GM21529 (cell line): ENCODE measurements around the gene ADM2.
A peak's percentile ranks its signal among the peaks of the same experiment; 100 is the strongest.
"Not testable (repeated sequence)": the region's sequence is repeated elsewhere in the genome, so short reads cannot be mapped to it uniquely, and the experiment has no call there.

ENCODE experiments used
- ATAC-seq: cut with Tn5 transposase; IDR thresholded peaks from one replicate; pipeline ENCODE4 v1.9.1; 2021; ENCODE audit not compliant: unreplicated experiment

ADM2 gene

DNA sequence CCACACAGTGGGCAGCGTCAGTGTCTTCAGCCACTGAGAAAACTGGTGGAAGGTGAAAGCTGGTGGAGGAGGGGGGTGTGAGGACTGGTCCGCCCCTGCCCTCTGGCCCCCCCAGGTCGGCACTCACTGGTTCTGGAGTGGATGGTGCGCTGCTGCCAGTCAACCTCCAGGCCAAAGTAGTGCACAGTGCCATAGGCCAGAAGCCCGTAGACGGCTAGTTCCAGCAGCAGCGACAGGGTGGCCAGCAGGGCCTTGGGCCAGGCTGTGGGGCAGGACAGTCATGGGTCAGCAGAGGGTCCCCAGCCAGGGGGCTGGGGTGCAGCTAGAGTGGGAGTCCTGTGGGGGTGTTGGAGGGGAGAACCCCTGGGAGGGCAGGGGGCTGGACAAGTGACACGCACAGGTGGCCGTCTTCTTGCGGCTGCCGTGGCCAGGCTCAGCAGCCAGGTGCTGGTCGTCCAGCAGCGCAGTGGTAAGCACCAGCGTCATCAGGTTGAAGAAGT, 24.0 kb downstream of the ADM2 start:
- ATAC-seq = no peak

DNA sequence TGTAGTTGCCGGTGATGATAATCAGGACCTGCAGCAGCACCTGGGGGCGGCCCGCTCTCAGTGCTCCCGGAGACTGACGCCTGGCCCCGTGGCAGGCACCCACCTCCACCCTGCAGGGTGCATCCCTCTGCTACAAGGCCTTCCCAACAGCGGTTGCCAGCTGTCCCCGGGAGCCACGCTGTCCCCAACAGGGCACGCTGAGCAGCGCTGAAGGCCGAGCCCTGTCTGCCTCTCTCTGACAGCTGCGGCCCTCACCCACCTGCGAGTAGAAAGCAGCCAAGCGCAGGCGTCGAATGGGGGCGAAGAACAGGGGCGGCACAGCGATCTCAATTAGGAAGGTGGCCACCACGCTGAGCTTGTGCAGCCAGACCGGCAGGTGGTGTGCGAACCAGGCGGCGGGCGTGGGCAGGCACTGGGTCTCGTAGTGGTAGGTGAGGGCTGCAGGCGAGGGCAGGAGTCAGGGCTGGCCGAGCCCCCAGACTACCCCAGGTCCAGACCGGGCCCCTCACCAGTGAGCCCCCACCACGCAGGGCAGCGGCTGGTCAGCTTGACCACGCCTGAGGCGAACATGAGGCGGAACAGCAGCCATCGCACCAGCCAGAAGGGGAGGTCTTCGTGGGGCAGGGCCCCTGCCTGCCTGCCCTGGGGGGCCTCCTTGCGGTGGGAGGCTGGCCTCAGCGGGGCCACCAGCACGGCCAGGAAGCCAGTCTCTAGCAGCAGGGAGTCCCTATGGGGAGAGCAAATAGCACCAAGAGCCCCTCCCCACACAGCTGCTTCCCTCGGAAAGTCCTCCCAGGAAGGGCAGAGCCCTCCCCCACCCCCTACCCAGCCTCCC, 24.6 kb downstream of the ADM2 start:
- no peak for ATAC-seq

DNA sequence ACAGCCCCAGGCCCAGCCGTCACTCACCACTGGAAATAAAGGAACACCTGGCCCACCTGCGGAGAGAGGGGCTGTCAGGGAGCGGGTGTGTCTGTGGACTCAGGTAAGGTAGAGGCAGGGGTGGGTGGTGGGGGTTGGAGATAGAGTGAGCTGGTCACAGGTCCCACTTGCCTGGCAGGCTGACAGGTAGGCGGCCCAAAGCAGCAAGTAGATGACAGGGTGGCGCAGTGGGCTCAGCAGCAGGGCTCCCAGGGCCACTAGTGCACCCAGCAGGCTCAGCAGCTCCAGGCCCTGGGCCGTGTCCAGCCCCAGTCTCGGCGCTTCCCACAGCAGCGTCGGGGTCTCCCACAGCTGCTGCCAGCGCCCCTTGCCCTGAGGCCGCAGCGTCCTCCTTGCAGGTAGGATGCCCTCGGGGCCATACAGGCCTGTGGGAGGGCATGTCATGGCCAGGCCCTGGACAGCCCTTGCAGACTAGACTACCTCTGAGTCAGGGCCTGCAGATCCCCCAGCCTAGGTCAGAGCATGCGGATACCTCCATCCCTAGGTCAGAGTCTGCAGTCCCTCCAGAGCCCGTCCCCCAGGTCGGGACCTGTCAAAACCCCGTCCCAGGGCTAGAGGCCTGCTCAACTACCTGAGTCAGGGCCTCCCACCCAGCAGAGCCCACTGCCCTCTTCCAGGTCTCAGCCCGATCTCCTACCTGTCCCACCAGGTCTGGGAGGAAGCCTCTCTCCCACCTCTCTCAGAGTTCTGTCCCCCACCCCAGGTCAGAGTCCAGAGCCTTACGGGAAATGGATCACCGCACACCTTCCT, 25.5 kb downstream of the ADM2 start:
- ATAC-seq = no peak

DNA sequence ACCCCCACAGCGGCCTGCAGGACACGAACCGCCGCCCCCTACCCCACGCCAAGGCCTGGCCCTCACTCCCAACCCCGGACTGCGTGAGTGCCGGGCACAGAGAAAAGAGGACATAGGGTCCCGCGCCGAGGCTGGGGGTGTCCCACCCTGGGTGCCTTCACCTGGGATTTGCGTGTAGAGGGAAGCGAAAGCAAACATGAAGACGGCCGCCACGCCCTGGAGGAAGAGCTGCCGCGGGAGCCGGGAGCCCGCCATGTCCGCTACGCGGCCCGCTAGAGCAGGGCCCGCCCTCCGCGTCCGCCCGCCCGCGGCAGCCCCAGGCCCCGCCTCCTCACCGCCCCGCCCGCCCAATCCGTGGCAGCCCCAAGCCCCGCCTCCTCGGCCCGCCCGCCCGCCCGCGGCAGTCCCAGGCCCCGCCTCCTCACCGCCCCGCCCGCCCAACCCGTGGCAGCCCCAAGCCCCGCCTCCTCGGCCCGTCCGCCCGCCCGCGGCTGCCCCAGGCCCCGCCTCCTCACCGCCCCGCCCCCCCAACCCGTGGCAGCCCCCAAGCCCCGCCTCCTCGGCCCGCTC, 26.2 kb downstream of the ADM2 start, which contains the start of gene LMF2:
Gene LMF2, minus strand, starts transcription at position 282 of the 570 bp plus-strand sequence. Its CDS starts 27 bp downstream, at position 255.
- peak; percentile 55 for ATAC-seq

DNA sequence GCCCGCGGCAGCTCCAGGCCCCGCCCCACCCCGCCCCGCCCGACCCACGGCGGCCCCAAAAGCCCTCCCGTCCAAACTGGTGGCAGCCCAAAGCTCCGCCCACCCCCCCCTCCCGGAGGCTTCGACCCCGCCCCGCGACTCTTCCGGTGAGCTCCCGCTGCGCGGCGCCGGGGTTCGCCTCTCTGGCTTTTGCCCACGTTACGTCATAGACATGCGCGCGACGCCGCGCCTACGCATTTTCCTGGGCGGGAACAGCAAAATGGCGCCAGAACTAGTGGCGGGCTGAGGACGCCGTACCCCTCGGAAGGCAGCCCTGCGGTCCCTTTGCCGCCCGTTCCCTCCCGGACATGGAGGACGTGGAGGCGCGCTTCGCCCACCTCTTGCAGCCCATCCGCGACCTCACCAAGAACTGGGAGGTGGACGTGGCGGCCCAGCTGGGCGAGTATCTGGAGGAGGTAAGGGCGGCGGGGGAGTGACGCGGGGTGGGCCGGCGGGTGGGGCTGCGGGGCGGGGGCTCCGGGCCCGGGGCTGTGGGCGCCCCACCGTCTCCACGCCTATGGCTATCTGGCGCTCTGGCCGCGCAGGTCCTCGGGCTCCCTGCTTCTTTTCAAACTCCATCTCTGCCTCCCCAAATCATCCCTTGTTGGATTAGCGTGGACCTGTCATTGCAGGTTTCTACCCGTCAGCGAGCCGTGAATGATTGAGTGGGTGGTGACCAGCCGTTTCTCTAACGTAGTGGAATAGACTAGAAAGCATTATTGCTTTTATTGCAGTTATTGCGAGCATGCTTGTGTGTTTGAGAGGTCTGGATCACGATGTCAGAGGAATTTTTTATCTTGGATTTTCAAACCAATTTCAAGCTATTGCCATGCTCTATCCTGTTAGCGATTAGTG, 26.9 kb downstream of the ADM2 start, which contains the start of gene NCAPH2:
Gene NCAPH2, plus strand, starts transcription at position 234 of the 894 bp plus-strand sequence. Its CDS starts 114 bp downstream, at position 348.
- peak; percentile 58 for ATAC-seq

DNA sequence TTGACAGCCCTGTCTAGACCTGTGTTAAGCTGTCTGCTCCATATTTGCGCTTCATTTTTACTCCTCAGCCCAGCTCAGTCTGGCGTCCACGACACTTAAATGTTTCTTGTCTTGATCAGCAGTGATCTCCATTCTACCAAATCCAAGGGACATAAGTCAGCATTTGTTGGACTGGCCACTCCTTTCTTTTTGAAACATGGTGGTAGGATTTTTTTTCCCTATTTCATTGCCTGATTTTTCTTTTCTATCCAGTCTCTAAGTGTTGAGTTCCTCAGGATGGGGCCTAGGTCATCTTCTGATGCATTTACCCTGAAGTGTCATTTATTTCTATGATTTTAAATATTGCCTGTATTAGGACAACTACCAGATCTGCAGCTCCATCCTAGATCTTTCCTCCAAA, 27.6 kb downstream of the ADM2 start:
- ATAC-seq = no peak

DNA sequence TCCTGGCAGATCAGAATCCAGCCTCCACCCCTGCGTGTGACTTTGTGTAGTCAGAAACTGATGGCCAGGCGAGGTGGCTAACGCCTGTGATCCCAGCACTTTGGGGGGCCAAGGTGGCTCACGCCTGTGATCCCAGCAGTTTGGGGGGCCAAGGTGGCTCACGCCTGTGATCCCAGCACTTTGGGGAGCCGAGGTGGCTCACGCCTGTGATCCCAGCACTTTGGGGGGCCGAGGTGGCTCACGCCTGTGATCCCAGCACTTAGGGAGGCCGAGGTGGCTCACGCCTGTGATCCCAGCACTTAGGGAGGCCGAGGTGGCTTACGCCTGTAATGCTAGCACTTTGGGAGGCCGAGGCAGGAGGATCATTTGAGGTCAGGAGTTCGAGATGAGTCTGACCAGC, 31.8 kb downstream of the ADM2 start:
- no peak for ATAC-seq

DNA sequence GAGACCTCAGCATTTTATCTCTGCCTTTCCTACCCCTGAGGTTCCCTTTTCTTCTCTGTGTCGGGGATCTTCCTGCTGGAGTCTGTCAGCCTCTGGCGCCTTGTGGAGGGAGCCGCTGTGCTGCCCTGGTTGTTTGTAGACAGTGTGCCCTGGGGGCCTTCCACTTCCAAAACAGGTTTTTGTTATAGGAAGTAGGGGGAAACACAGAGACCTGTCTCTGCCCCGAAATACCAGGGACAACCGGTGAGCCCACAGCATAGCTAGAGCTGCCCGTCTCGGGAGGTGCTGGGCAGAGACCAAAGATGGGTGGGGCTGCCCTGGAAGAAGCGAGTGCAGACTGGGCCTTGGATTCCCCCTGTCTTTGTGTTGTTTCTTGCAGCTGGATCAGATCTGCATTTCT, 34.7 kb downstream of the ADM2 start:
- ATAC-seq = no peak

DNA sequence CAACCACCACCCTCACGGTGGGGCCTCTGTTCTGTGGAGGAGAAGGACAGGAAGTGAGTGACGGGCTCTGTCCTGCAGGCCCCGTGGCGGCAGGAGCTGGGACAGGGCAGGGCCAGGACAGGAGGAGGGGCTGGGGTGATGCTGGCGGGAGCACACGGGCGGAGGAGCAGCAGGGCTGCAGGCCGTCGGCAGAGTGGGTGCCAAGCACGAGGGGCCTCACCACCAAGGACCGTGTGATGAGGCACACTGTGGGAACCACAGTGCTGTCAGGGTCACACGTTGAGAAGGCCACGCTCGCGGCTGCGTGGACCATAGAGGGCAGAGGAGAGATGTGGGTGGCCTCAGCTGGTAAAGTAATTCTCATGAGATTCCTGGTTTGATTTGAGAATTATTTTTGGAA, 35.5 kb downstream of the ADM2 start:
- ATAC-seq = no peak

DNA sequence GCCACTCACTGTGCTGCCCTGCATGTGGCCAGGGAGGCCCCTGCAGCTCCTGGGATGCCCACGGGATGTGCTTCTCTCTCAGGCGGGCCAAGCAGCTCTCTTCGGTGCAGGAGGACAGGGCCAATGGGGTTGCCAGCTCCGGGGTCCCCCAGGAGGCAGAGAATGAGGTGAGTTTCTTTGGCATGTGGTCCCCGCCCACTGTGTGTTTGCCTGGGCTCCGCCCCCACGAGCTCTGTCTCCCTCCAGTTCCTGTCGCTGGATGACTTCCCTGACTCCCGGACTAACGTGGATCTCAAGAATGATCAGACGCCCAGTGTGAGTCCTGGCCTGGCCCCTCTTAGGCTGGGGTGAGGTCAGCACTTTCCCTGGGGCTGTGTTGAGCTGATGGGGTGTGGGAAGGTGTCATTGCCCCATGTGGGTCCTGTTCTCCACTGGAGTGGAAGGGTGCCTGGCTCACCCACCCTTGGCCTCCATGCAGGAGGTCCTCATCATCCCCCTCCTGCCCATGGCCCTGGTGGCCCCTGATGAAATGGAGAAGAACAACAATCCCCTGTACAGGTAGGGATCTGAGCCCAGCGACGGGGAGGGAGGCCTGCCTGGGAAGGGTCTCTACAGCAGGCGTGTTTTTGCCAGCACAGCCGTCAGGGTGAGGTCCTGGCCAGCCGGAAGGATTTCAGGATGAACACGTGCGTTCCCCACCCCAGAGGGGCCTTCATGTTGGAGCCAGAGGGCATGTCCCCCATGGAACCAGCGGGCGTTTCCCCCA, 36.3 kb downstream of the ADM2 start:
- no peak for ATAC-seq

DNA sequence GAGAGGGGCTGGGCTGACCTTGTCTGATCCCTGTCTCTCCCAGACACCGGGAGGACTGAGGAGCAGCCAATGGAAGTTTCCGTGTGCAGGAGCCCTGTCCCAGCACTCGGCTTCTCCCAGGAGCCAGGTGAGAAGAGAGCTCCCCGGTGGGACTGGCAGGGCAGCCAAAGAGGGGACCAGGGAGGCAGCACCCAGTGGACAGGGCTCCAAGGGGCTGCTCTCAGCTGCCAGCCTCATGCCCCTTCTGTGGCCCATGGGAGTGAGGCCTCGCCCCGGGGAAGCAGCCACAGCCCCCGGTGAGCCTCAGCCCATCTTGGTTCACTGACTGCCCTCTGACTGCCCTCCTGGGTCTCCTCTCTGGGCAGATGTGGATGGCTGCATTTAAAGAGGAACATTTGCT, 37.3 kb downstream of the ADM2 start:
- ATAC-seq = no peak

DNA sequence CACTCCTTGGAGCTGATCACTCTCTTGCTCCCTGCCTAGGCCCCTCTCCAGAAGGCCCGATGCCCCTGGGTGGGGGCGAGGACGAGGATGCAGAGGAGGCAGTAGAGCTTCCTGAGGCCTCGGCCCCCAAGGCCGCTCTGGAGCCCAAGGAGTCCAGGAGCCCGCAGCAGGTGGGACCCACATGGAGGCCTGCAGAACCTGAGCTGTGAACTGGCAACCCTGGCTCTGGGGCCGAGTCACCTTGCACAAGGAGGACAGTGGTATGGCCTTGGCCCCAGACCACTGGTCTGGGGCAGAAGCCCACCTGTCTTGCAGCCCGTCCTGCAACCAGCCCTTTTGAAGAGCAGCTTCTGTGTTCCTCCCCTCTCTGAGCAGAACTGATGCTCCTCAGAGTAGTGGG, 37.8 kb downstream of the ADM2 start:
- ATAC-seq = no peak

DNA sequence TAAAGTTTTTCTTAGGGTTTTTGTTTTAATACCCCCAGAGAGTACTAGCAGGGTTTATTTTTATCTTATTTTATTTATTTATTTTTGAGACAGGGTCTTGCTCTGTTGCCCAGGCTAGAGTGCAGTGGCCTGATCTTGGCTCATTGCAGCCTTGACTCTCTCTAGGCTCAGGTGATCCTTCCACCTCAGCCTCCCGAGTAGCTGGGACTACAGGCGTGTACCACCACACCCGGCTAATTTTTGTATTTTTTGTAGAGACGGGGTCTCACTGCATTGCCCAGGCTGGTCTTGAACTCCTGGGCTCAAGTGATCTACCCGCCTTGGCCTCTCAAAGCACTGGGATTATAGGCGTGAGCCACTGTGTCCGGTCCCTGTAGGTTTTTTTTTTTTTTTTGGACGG, 38.8 kb downstream of the ADM2 start:
- not testable (repeated sequence) for ATAC-seq

DNA sequence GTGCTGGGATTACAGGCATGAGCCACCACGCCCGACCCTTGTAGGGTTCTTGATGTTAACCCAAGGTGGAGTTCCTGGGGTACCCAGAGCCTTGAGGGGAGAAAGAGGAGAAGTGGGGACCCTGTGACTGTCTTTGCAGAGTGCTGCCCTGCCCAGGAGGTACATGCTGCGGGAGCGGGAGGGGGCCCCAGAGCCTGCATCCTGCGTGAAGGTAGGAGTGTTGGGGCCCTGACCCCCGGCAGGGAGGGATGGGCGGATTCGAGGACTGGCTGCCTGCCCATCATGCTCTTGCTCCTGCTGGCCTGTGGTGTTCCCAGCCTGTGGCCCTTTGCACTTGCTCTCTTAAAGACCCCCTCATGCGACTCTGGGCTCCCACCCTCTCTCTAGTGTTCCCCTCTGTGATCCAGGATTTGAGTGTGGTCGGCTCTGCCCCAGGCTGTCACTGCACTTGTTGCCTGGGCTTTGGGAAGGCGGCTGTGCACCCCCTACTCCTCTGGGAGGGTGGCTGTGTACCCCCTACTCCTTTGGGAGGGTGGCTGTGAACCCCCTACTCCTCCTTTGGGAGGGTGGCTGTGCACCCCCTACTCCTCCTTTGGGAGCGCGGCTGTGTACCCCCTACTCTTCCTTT, 39.6 kb downstream of the ADM2 start:
- no peak for ATAC-seq

DNA sequence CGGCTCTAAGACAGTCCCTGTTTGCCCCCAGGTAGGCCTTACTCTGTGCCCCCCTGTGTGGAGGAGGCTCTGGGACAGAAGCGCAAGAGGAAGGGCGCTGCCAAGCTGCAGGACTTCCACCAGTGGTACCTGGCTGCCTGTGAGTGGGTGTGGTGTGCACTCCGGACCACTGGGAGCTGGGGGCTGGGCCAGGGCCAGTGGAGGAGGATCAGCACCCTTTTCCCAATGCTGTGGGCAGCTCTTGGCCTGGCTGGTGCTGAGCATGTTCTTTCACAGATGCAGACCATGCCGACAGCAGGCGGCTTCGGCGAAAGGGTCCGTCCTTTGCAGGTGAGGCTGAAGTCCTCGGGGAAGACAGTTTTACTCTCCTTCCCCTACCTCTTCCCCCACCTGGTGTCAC, 40.4 kb downstream of the ADM2 start:
- ATAC-seq = no peak

DNA sequence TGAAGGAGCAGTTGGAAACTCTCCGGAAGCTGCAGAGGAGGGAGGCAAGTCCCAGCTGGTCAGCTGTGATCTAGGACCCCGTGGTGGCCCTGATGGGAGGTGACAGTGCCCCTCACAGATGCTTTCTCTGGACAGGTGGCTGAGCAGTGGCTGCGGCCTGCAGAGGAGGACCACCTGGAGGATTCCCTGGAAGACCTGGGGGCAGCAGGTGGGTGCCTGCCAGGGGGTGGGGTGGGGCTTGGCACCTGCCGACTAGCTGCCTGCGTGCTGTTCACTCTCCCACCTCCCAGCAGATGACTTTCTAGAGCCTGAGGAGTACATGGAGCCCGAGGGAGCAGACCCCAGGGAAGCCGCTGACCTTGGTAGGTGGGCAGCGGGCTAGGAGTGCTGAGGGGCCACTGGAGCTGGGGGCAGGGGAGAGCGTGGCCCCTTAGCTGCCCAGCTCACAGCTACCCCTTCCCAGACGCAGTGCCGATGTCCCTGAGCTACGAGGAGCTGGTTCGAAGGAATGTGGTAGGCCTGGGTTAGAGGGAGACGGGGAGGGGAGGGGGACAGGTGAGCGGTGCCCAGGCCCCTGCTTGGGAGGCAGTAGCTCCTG, 41.0 kb downstream of the ADM2 start:
- no peak for ATAC-seq

DNA sequence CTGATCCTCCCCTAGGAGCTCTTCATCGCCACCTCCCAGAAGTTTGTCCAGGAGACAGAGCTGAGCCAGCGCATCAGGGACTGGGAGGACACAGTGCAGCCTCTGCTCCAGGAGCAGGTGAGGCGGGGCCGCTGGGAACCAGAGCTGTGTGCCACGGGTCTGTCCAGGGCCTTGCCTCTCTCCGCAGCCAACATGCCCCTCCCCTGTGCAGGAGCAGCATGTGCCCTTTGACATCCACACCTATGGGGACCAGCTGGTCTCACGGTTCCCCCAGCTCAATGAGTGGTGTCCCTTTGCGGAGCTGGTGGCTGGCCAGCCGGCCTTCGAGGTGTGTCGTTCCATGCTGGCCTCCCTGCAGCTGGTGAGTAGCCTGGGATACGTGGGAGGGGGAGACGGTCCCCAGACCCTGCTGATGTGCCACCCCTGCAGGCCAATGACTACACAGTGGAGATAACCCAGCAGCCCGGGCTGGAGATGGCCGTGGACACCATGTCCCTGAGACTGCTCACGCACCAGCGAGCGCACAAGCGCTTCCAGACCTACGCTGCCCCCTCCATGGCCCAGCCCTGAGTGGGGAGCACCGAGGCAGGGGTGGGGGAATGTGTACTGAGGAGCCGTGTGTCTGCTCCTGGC, 41.6 kb downstream of the ADM2 start:
- ATAC-seq = no peak

DNA sequence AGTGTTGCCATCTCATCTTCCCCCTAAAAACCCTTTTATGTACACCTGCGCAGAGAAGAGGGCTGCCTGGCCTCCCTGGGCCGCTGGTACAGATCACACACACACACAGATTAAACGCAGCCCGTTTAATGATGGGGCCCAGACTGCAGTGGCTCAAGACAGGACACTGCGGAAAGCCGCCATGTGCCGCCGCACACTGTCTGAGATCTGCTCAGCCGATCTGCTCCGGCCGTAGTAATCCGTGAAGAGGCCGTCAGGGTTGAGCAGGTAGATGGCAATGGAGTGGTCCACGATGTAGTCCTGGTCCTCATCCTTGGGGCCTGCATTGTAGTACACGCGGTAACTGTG, 42.1 kb downstream of the ADM2 start:
- no peak for ATAC-seq
